Tibial artery (tissue), 4 donors: ENCODE measurements around the gene EFCAB14.
"Not testable (repeated sequence)": the region's sequence is repeated elsewhere in the genome, so short reads cannot be mapped to it uniquely, and the experiment has no call there.

Source experiments
- DNase-seq, 2 donors: peaks; one replicate each; pipeline ENCODE4 v3.0.0-alpha.2; 2019
- H3K27ac ChIP-seq, 2 donors: fragments of 200-600 bp; sonication (generic) in 1 of 2; 1 replicate in 1 of 2; 2 replicates in 1 of 2; pipeline ENCODE4 v1.5.1; 2018 to 2019; ENCODE audit warnings: mild to moderate bottlenecking in 1 of 2
- H3K27me3 ChIP-seq, 2 donors: fragments of 200-600 bp; sonication (generic) in 1 of 2; one replicate each; pipeline versions ENCODE4 v1.5.1 to v1.6.0; 2016 to 2019
- H3K36me3 ChIP-seq, 3 donors: fragments of 200-600 bp; sonication (generic) in 2 of 3; one replicate each; pipeline ENCODE4 v1.5.1; 2016 to 2019; ENCODE audit warnings: mild to moderate bottlenecking in 2 of 3
- H3K4me1 ChIP-seq, 4 donors: fragments of 200-600 bp; sonication (generic) in 2 of 4; 1 replicate in 3 of 4; 2 replicates in 1 of 4; pipeline ENCODE4 v1.5.1; 2016 to 2019
- H3K4me3 ChIP-seq, 2 donors: fragments of 200-600 bp; sonication (generic) in 1 of 2; 1 replicate in 1 of 2; 2 replicates in 1 of 2; pipeline ENCODE4 v1.5.1; 2018 to 2019; ENCODE audit warnings: mild to moderate bottlenecking in 2 of 2
- H3K9me3 ChIP-seq, 3 donors: fragments of 200-600 bp; sonication (generic) in 1 of 3; one replicate each; pipeline ENCODE4 v1.5.1; 2016 to 2019
- intact Hi-C: fragments of 100-400 bp; cut with DNase I; formaldehyde crosslinking; loops from one replicate; pipeline ENCODE4 v1.15.0; 2023; ENCODE audit warnings: low total_unique reads
- TF ChIP-seq, protein P1 (sequence below), 2 experiments: fragments of 200-600 bp in 1 of 2; fragments of 450-650 bp in 1 of 2; IDR thresholded peaks; one replicate each; pipeline ENCODE4 v1.5.1; 2017 to 2019; ENCODE audit warnings: antibody characterized with exemption in 2 of 2, mild to moderate bottlenecking in 1 of 2, moderate library complexity in 1 of 2

EFCAB14 gene

DNA sequence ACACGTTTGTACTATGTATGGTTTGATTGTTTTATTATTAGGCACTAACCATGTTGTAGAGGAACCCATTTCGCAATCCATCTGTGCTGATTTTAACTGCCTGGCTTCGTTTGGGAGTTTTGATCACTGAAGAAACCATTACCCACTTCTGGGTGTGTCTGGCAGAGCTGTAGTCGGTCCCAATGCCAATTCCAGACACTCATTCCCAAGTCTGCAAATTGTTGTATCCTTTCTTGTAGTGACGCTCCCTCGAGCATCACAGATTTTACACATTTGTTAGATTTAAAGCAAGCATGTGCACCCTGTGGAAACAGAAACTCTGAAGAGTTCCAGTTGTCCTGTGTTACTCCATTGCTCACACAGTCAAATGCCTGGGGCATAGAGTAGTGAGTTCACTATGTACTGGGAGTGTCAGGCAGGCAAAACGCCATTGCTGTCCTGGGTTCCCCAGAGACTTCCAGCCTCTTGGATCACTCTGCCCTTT is 31.0 kb upstream of the EFCAB14 start:
- TF ChIP-seq, protein P1, sequence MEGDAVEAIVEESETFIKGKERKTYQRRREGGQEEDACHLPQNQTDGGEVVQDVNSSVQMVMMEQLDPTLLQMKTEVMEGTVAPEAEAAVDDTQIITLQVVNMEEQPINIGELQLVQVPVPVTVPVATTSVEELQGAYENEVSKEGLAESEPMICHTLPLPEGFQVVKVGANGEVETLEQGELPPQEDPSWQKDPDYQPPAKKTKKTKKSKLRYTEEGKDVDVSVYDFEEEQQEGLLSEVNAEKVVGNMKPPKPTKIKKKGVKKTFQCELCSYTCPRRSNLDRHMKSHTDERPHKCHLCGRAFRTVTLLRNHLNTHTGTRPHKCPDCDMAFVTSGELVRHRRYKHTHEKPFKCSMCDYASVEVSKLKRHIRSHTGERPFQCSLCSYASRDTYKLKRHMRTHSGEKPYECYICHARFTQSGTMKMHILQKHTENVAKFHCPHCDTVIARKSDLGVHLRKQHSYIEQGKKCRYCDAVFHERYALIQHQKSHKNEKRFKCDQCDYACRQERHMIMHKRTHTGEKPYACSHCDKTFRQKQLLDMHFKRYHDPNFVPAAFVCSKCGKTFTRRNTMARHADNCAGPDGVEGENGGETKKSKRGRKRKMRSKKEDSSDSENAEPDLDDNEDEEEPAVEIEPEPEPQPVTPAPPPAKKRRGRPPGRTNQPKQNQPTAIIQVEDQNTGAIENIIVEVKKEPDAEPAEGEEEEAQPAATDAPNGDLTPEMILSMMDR (IDR thresholded peaks at IDR 0.05) = no peak
- H3K9me3 ChIP-seq = no peaks in the 10 kb centered on the region
- H3K36me3 ChIP-seq = no peaks in the 10 kb centered on the region
- peaks cover 0 to 6% (median 0%) of the 10 kb centered on the region in 4 donors for H3K4me1 ChIP-seq
- H3K4me3 ChIP-seq = no peak overlapping the region
- H3K27ac ChIP-seq = no peak overlapping the region
- peak; percentile 46 to 73 for DNase-seq
- intact Hi-C loops = no loop called here
- peaks cover 0 to 9% of the 10 kb centered on the region in 2 donors for H3K27me3 ChIP-seq

DNA sequence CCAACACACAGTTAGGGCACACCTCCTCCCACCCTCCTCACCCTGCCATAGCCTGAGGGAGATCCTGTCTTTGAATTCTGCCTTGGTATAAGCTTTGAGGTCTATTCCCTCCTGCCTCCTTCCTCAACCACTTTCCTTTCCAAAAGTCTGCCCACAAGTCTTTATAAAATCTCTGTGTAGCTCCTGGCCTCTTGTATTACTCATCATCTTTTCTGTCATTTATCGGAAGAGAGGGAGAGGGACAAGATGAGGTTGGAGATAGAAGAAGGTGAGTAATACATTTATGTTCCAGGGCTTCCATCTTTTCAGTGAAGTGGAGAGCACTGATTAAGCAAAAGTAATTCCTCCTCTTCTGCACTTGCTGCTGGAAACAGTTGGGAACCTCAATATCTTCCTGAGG is 30.5 kb upstream of the EFCAB14 start:
- no peaks in the 10 kb centered on the region for H3K9me3 ChIP-seq
- no peaks in the 10 kb centered on the region for H3K36me3 ChIP-seq
- TF ChIP-seq, protein P1 (IDR thresholded peaks at IDR 0.05) = no peak
- DNase-seq = no peak
- intact Hi-C loops = no loop called here
- H3K4me3 ChIP-seq = no peak overlapping the region
- peaks cover 0 to 6% (median 0%) of the 10 kb centered on the region in 4 donors for H3K4me1 ChIP-seq
- H3K27me3 ChIP-seq = peaks cover 0 to 9% of the 10 kb centered on the region in 2 donors
- H3K27ac ChIP-seq = no peak overlapping the region

DNA sequence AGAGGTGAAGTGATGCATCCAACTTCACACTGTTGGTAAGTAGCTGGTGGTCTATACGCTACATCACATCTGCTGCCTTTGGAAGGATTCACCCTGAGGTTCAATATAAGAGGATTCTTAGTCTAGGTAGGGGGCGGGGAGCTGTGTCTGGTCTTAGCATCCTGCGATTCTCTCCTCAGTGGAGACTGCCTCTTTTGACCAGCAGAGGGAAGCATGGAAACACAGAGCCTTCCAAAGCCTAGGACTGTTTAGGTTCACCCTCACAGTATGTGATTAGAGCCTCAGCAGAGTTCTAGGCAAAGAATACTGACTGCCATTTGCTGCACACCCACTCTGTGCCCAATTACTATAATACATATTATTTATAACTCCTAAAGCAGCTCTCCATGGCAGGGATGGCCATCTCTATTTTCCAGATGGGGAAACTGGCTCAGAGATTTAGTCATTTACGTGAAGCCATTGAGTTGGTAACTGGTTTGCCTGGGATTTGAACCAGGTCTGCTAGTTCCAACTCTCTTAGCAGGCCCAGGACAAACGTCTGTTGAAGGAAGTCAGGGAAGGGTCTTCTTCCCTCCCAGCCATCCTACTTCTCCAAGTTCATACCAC is 28.9 kb upstream of the EFCAB14 start:
- peak in 1 of 2 donors; percentile 47 for DNase-seq
- no peaks in the 10 kb centered on the region for H3K36me3 ChIP-seq
- H3K27ac ChIP-seq = no peak overlapping the region
- intact Hi-C loops = no loop called here
- no peak overlapping the region for H3K4me3 ChIP-seq
- peaks cover 0 to 14% of the 10 kb centered on the region in 2 donors for H3K27me3 ChIP-seq
- TF ChIP-seq, protein P1 (IDR thresholded peaks at IDR 0.05) = peak; percentile 39 to 45
- peaks cover 0 to 6% (median 0%) of the 10 kb centered on the region in 4 donors for H3K4me1 ChIP-seq
- no peaks in the 10 kb centered on the region for H3K9me3 ChIP-seq

DNA sequence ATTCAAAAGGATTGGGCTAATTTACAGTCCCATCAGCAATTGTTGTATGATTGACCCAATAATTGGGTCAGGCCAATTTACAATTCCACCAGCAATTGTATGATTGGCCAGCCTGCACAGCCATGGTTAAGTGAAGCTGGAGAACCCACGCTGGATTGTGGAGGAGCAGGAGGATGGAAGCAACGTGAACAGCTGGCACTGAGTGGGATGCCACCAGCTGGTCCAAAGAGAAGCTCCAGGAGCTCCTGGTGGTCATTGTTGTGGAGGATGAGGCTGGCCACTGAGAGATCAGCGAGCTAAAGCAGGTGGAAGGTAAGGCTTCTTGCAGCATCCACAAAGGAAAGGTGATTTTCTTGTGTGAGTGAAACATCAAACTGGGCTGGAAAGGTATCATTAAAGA is 23.2 kb upstream of the EFCAB14 start:
- intact Hi-C loops = no loop called here

DNA sequence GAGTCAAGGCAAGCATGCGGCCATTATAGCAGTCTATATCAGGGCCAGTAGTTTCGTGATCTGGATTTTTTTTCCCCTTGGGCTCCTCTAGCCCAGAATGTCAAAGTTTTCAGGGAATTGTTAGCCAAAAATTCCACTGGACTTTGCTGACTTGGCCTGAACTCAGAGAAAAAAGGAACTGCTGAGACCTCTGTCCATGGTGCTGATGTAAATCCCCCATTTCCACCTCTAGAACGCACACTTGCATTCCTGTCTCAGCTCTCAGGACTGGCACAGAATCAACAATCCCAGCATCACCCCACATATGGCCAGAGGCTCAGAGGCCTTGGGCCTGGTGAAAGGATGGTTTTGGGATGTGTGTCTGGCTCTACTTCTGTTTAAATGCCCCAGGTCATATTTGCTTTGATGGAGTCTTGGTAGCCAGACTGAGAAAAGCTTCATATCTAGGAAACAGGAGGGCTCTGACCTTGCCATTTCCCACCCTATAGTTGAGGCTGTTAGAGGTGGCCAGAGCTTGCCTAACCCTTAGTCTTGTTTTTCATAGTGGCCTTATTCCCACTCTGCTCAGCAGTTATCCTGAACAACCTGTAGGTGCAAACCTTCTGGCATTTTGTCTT is 16.9 kb upstream of the EFCAB14 start:
- Histone ChIP-seq H3K4me3 (no peak overlapping the region), H3K36me3 (no peaks in the 10 kb centered on the region), H3K4me1 (no peaks in the 10 kb centered on the region), H3K27me3 (no peaks in the 10 kb centered on the region), H3K9me3 (peaks cover 0 to 12% (median 0%) of the 10 kb centered on the region in 3 donors), H3K27ac (no peak overlapping the region)
- intact Hi-C loops = no loop called here
- DNase-seq = no peak
- TF ChIP-seq, protein P1 (IDR thresholded peaks at IDR 0.05) = no peak

More for the DNA sequence above, 23.2 kb upstream of the EFCAB14 start:
- H3K27me3 ChIP-seq = peaks cover 0 to 14% of the 10 kb centered on the region in 2 donors
- TF ChIP-seq, protein P1 (IDR thresholded peaks at IDR 0.05) = no peak
- H3K4me3 ChIP-seq = no peak overlapping the region
- H3K4me1 ChIP-seq = no peaks in the 10 kb centered on the region
- H3K27ac ChIP-seq = no peak overlapping the region
- no peak for DNase-seq
- H3K9me3 ChIP-seq = no peaks in the 10 kb centered on the region
- no peaks in the 10 kb centered on the region for H3K36me3 ChIP-seq

DNA sequence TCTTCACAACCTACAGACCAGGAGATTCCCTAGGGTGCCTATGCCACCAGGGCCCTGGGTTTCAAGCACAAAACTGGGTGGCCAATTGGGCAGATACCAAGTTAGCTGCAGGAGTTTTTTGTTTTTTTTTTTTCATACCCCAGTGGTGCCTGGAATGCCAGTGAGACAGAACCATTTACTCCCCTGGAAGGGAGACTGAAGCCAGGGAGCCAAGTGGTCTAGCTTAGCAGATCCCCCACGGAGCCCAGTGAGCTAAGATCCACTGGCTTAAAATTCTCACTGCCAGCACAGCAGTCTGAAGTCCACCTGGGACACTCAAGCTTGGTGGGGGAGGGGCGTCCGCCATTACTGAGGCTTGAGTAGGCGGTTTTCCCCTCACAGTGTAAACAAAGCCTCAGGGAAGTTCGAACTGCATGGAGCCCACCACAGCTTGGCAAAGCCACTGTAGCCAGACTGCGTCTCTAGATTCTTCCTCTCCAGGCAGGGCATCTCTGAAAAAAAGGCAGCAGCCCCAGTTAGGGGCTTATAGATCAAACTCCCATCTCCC is 9.5 kb upstream of the EFCAB14 start:
- not testable (repeated sequence) for H3K4me1 ChIP-seq, H3K36me3 ChIP-seq, H3K27ac ChIP-seq, H3K4me3 ChIP-seq, DNase-seq
- H3K9me3 ChIP-seq = peaks cover 0 to 12% (median 0%) of the 10 kb centered on the region in 3 donors
- intact Hi-C loops = loop anchor here (5.0 kb wide), 1 partner anchor 106 kb away; no protein-coding TSS in a partner anchor
- peaks cover 0 to 24% of the 10 kb centered on the region in 2 donors for H3K27me3 ChIP-seq
